HG03469 (cell line): ENCODE results near the gene GEMIN4.
"Not testable (repeated sequence)": the region's sequence is repeated elsewhere in the genome, so short reads cannot be mapped to it uniquely, and the experiment has no call there.

ENCODE experiments used
- ATAC-seq: cut with Tn5 transposase; IDR thresholded peaks from one replicate; pipeline ENCODE4 v1.9.1; 2021; ENCODE audit warnings: mild to moderate bottlenecking, moderate library complexity, moderate number of reproducible peaks; ENCODE audit not compliant: unreplicated experiment

Gene GEMIN4

GRCh38 chr17:752002-752619 lies at the start of gene GEMIN4:
TSS of gene GEMIN4 (minus strand) at chr17:752264. CDS start at chr17:752142, 122 bp downstream.
- peak; percentile 49 for ATAC-seq

- no peak for ATAC-seq
Observed at GRCh38 chr17:801660-802059, 49.6 kb upstream of the GEMIN4 start.

GRCh38 chr17:800446-801242 lies 48.6 kb upstream of the GEMIN4 start:
- ATAC-seq: no peak

GRCh38 chr17:799261-799660 lies 47.2 kb upstream of the GEMIN4 start:
- no peak for ATAC-seq

GRCh38 chr17:798246-798645 lies 46.2 kb upstream of the GEMIN4 start:
- no peak for ATAC-seq

- no peak for ATAC-seq
Observed at GRCh38 chr17:797236-797840, 45.3 kb upstream of the GEMIN4 start.

GRCh38 chr17:796609-797008 lies 44.5 kb upstream of the GEMIN4 start:
- no peak for ATAC-seq

GRCh38 chr17:795721-796120 lies 43.7 kb upstream of the GEMIN4 start:
- ATAC-seq: no peak

GRCh38 chr17:795276-795675 lies 43.2 kb upstream of the GEMIN4 start:
- ATAC-seq: no peak

- no peak for ATAC-seq
Observed at GRCh38 chr17:794876-795275, 42.8 kb upstream of the GEMIN4 start.

- ATAC-seq: no peak
Observed at GRCh38 chr17:792277-792676, 40.2 kb upstream of the GEMIN4 start.

- ATAC-seq: no peak
Observed at GRCh38 chr17:791829-792228, 39.8 kb upstream of the GEMIN4 start.

- not testable (repeated sequence) for ATAC-seq
Observed at GRCh38 chr17:790874-791247, 38.8 kb upstream of the GEMIN4 start.

GRCh38 chr17:789931-790873 lies 38.1 kb upstream of the GEMIN4 start:
- ATAC-seq: not testable (repeated sequence)

- ATAC-seq: no peak
Observed at GRCh38 chr17:789160-789840, 37.2 kb upstream of the GEMIN4 start.

GRCh38 chr17:788551-788950 lies 36.5 kb upstream of the GEMIN4 start:
- ATAC-seq: no peak

GRCh38 chr17:787641-788221 lies 35.7 kb upstream of the GEMIN4 start:
- ATAC-seq: no peak

GRCh38 chr17:785901-786300 lies 33.8 kb upstream of the GEMIN4 start:
- ATAC-seq: not testable (repeated sequence)

- no peak for ATAC-seq
Observed at GRCh38 chr17:784143-784542, 32.1 kb upstream of the GEMIN4 start.
